Measurements from ENCODE around the gene IGFBP4.

- no peak for TF ChIP-seq EP300 (IDR thresholded peaks at IDR 0.05)
- no peak for TF ChIP-seq CTCF (IDR thresholded peaks at IDR 0.05)
Observed at GRCh38 chr17:40475234-40475908, 32.1 kb downstream of the IGFBP4 start.

Data from tibial nerve (tissue), 4 donors.